AG09319 (cell line): ENCODE measurements around the gene TDRD12.
"Not testable (repeated sequence)": the region's sequence is repeated elsewhere in the genome, so short reads cannot be mapped to it uniquely, and the experiment has no call there.

Source experiments
- DNase-seq: peaks from one replicate; pipeline ENCODE4 v3.0.0-alpha.2; 2010; ENCODE audit warnings: low read depth; ENCODE audit errors: extremely low read depth
- TF ChIP-seq, protein P1 (sequence below): IDR thresholded peaks from 2 replicates; pipeline ENCODE4 v1.5.1; 2011; ENCODE audit warnings: low read depth, mild to moderate bottlenecking, inconsistent platforms, low read length, moderate library complexity

The TDRD12 gene

GRCh38 chr19:32702010-32702409 lies 17.6 kb upstream of the TDRD12 start:
- DNase-seq, result no peak
- TF ChIP-seq, protein P1, sequence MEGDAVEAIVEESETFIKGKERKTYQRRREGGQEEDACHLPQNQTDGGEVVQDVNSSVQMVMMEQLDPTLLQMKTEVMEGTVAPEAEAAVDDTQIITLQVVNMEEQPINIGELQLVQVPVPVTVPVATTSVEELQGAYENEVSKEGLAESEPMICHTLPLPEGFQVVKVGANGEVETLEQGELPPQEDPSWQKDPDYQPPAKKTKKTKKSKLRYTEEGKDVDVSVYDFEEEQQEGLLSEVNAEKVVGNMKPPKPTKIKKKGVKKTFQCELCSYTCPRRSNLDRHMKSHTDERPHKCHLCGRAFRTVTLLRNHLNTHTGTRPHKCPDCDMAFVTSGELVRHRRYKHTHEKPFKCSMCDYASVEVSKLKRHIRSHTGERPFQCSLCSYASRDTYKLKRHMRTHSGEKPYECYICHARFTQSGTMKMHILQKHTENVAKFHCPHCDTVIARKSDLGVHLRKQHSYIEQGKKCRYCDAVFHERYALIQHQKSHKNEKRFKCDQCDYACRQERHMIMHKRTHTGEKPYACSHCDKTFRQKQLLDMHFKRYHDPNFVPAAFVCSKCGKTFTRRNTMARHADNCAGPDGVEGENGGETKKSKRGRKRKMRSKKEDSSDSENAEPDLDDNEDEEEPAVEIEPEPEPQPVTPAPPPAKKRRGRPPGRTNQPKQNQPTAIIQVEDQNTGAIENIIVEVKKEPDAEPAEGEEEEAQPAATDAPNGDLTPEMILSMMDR, result no peak

- not testable (repeated sequence) for DNase-seq
Observed at GRCh38 chr19:32704006-32704405, 15.6 kb upstream of the TDRD12 start.

DNA sequence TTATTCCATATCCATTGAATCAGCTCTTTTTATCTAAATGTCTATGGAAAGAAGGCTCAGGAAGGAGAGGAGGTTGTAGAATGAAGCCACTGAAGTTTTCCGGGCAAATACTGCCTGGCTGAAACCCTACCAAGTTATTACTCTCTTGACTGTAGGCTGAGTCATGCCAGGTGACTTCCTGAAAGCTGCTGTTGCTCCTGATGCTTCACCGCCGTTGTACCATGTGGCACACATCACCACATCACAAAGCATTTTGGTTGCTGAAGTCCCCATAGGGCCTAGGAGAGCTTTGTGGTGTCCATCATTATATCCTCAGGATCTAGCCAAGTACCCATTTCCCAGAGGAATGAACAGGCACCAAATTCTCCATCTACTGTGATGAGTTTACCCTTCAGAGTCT lies 11.1 kb upstream of the TDRD12 start:
- DNase-seq, result no peak
- TF ChIP-seq, protein P1, result no peak

GRCh38 chr19:32709032-32709431 lies 10.5 kb upstream of the TDRD12 start:
- no peak for DNase-seq
- TF ChIP-seq, protein P1, result no peak

- DNase-seq, result no peak
- TF ChIP-seq, protein P1, result no peak
Observed at GRCh38 chr19:32711747-32712146, 7.8 kb upstream of the TDRD12 start.

- not testable (repeated sequence) for DNase-seq
Observed at GRCh38 chr19:32716203-32716602, 3.4 kb upstream of the TDRD12 start.

GRCh38 chr19:32717496-32717895 lies 2.1 kb upstream of the TDRD12 start:
- DNase-seq, result no peak
- TF ChIP-seq, protein P1, result no peak

DNA sequence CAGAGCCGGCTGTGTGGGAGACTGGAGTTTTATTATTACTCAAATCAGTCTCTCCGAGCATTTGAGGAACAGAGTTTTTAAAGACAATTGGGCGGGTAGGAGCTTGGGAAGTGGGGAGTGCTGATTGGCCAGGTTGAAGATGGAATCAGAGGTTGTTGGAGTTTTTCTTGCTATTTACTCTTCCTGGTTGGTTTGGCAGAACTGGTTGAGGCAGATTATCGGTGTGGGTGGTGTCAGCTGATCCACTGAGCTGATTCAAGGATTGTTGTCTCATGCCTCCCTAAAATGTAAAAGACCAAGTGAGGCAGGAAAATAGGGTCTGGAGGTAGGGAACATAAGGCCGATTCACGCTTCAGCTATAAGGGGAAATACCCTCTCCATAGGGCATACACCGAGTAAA lies 1.3 kb upstream of the TDRD12 start:
- TF ChIP-seq, protein P1, result no peak
- DNase-seq, result no peak
